K562 (cell line): ENCODE results near the gene MYL5.

Experiments
- ILK ChIP-seq: fragments of 450-650 bp; IDR thresholded peaks from 2 replicates; pipeline ENCODE4 v1.6.1; 2016; ENCODE audit warnings: missing genetic modification characterization, low read depth, mild to moderate bottlenecking, missing compliant biosample characterization, moderate library complexity, borderline replicate concordance
- MYBL2 ChIP-seq, 2 experiments: fragments of 450-650 bp in 1 of 2; sonication (generic) in 1 of 2; formaldehyde crosslinking in 1 of 2; IDR thresholded peaks; 2 replicates each; pipeline versions ENCODE4 v1.6.1 to v1.8.1; 2017 to 2022; ENCODE audit warnings: borderline replicate concordance in 1 of 2, inconsistent platforms in 1 of 2, low read depth in 1 of 2, mild to moderate bottlenecking in 1 of 2, missing genetic modification reagents in 1 of 2, moderate library complexity in 1 of 2
- PHF20 ChIP-seq: fragments of 450-650 bp; IDR thresholded peaks from 2 replicates; pipeline ENCODE4 v1.6.1; 2018; ENCODE audit not compliant: partially characterized antibody
- PREB ChIP-seq: sonication (generic); formaldehyde crosslinking; IDR thresholded peaks from 2 replicates; pipeline ENCODE4 v1.8.1; 2023; ENCODE audit warnings: mild to moderate bottlenecking, missing genetic modification reagents
- SIX5 ChIP-seq, 2 experiments: IDR thresholded peaks; 2 replicates each; pipeline ENCODE4 v1.6.1; 2011; ENCODE audit warnings: low read length in 2 of 2, borderline replicate concordance in 1 of 2, low read depth in 1 of 2, mild to moderate bottlenecking in 1 of 2, moderate library complexity in 1 of 2; ENCODE audit not compliant: insufficient read depth in 1 of 2
- TFAM ChIP-seq: fragments of 250-450 bp; sonication (Bioruptor Pico); conservative IDR thresholded peaks from 2 replicates; pipeline ENCODE4 v1.5.0; 2021; ENCODE audit warnings: mild to moderate bottlenecking, moderate library complexity
- ZNF274 ChIP-seq: IDR thresholded peaks from 2 replicates; pipeline ENCODE4 v1.6.1; 2011; ENCODE audit warnings: low read depth, mild to moderate bottlenecking, low read length, moderate library complexity, borderline replicate concordance
- ZNF347 ChIP-seq: fragments of 450-650 bp; formaldehyde crosslinking; IDR thresholded peaks from 2 replicates; pipeline ENCODE4 v1.4.0; 2020; ENCODE audit warnings: low read depth, mild to moderate bottlenecking, moderate library complexity
- ZNF561 ChIP-seq: fragments of 450-650 bp; formaldehyde crosslinking; conservative IDR thresholded peaks from 2 replicates; pipeline ENCODE4 v1.4.0; 2020; ENCODE audit warnings: mild to moderate bottlenecking, moderate library complexity
- TF ChIP-seq, protein P1 (sequence below): fragments of 450-650 bp; IDR thresholded peaks from 2 replicates; pipeline ENCODE4 v1.6.1; 2018; ENCODE audit not compliant: partially characterized antibody
- TF ChIP-seq, protein P2 (sequence below): sonication (generic); formaldehyde crosslinking; IDR thresholded peaks from 2 replicates; pipeline ENCODE4 v1.9.0; 2022; ENCODE audit warnings: mild to moderate bottlenecking, missing genetic modification reagents
- TF ChIP-seq, protein P3 (sequence below): sonication (generic); formaldehyde crosslinking; IDR thresholded peaks from 2 replicates; pipeline ENCODE4 v1.5.0; 2020; ENCODE audit warnings: missing genetic modification reagents
- TF ChIP-seq, protein P4 (sequence below), 3 experiments: IDR thresholded peaks in 2 of 3; conservative IDR thresholded peaks in 1 of 3; 2 replicates each; pipeline ENCODE4 v1.5.1; 2011 to 2012; ENCODE audit warnings: low read length in 3 of 3, mild to moderate bottlenecking in 3 of 3, control low read depth in 2 of 3, improper control_type of control experiment in 1 of 3, inconsistent platforms in 1 of 3, low read depth in 1 of 3, mixed read lengths in 1 of 3, moderate library complexity in 1 of 3; ENCODE audit not compliant: insufficient read depth in 2 of 3
- TF ChIP-seq, protein P5 (sequence below): fragments of 450-650 bp; IDR thresholded peaks from 2 replicates; pipeline ENCODE4 v1.7.1; 2018; ENCODE audit warnings: mild to moderate bottlenecking, low read depth; ENCODE audit not compliant: partially characterized antibody

GRCh38 chr4:663438-664428, 10.6 kb upstream of the MYL5 start:
- TF ChIP-seq, protein P1, sequence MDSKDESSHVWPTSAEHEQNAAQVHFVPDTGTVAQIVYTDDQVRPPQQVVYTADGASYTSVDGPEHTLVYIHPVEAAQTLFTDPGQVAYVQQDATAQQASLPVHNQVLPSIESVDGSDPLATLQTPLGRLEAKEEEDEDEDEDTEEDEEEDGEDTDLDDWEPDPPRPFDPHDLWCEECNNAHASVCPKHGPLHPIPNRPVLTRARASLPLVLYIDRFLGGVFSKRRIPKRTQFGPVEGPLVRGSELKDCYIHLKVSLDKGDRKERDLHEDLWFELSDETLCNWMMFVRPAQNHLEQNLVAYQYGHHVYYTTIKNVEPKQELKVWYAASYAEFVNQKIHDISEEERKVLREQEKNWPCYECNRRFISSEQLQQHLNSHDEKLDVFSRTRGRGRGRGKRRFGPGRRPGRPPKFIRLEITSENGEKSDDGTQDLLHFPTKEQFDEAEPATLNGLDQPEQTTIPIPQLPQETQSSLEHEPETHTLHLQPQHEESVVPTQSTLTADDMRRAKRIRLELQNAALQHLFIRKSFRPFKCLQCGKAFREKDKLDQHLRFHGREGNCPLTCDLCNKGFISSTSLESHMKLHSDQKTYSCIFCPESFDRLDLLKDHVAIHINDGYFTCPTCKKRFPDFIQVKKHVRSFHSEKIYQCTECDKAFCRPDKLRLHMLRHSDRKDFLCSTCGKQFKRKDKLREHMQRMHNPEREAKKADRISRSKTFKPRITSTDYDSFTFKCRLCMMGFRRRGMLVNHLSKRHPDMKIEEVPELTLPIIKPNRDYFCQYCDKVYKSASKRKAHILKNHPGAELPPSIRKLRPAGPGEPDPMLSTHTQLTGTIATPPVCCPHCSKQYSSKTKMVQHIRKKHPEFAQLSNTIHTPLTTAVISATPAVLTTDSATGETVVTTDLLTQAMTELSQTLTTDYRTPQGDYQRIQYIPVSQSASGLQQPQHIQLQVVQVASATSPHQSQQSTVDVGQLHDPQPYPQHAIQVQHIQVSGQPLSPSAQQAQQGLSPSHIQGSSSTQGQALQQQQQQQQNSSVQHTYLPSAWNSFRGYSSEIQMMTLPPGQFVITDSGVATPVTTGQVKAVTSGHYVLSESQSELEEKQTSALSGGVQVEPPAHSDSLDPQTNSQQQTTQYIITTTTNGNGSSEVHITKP, result no peak
- TF ChIP-seq PHF20 (no peak), TFAM (CRISPR knock-in tag) (no peak), SIX5 (IDR thresholded peaks at IDR 0.05; ENCODE audit: borderline replicate concordance in 1 of 2, insufficient read depth in 1 of 2, low read depth in 1 of 2, low read length in 2 of 2) (no peak), ZNF347 (CRISPR knock-in tag) (no peak), ZNF274 (no peak), MYBL2 (IDR thresholded peaks at IDR 0.05; ENCODE audit: low read depth) (no peak), MYBL2 (CRISPR knock-in tag; IDR thresholded peaks at IDR 0.05; ENCODE audit: borderline replicate concordance) (no peak), ILK (tag) (no peak), PREB (CRISPR knock-in tag) (no peak), ZNF561 (CRISPR knock-in tag) (no peak)
- TF ChIP-seq, protein P2, sequence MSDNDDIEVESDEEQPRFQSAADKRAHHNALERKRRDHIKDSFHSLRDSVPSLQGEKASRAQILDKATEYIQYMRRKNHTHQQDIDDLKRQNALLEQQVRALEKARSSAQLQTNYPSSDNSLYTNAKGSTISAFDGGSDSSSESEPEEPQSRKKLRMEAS (CRISPR knock-in tag), result no peak
- TF ChIP-seq, protein P3, sequence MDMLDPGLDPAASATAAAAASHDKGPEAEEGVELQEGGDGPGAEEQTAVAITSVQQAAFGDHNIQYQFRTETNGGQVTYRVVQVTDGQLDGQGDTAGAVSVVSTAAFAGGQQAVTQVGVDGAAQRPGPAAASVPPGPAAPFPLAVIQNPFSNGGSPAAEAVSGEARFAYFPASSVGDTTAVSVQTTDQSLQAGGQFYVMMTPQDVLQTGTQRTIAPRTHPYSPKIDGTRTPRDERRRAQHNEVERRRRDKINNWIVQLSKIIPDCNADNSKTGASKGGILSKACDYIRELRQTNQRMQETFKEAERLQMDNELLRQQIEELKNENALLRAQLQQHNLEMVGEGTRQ, result no peak
- TF ChIP-seq, protein P4, sequence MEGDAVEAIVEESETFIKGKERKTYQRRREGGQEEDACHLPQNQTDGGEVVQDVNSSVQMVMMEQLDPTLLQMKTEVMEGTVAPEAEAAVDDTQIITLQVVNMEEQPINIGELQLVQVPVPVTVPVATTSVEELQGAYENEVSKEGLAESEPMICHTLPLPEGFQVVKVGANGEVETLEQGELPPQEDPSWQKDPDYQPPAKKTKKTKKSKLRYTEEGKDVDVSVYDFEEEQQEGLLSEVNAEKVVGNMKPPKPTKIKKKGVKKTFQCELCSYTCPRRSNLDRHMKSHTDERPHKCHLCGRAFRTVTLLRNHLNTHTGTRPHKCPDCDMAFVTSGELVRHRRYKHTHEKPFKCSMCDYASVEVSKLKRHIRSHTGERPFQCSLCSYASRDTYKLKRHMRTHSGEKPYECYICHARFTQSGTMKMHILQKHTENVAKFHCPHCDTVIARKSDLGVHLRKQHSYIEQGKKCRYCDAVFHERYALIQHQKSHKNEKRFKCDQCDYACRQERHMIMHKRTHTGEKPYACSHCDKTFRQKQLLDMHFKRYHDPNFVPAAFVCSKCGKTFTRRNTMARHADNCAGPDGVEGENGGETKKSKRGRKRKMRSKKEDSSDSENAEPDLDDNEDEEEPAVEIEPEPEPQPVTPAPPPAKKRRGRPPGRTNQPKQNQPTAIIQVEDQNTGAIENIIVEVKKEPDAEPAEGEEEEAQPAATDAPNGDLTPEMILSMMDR (IDR thresholded peaks at IDR 0.05 in 2 of 3, conservative IDR thresholded peaks at IDR 0.05 in 1 of 3; ENCODE audit: insufficient read depth in 2 of 3, low read depth in 1 of 3, low read length in 3 of 3), result no peak
- TF ChIP-seq, protein P5, sequence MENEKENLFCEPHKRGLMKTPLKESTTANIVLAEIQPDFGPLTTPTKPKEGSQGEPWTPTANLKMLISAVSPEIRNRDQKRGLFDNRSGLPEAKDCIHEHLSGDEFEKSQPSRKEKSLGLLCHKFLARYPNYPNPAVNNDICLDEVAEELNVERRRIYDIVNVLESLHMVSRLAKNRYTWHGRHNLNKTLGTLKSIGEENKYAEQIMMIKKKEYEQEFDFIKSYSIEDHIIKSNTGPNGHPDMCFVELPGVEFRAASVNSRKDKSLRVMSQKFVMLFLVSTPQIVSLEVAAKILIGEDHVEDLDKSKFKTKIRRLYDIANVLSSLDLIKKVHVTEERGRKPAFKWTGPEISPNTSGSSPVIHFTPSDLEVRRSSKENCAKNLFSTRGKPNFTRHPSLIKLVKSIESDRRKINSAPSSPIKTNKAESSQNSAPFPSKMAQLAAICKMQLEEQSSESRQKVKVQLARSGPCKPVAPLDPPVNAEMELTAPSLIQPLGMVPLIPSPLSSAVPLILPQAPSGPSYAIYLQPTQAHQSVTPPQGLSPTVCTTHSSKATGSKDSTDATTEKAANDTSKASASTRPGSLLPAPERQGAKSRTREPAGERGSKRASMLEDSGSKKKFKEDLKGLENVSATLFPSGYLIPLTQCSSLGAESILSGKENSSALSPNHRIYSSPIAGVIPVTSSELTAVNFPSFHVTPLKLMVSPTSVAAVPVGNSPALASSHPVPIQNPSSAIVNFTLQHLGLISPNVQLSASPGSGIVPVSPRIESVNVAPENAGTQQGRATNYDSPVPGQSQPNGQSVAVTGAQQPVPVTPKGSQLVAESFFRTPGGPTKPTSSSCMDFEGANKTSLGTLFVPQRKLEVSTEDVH, result no peak
